GM12865 (cell line): Measurements from ENCODE around the gene ACTG2.
"Not testable (repeated sequence)": the region's sequence is repeated elsewhere in the genome, so short reads cannot be mapped to it uniquely, and the experiment has no call there.

Source experiments
- DNase-seq: peaks from one replicate; pipeline ENCODE4 v3.0.0; 2010; ENCODE audit warnings: low read depth
- H3K4me3 ChIP-seq: 2 replicates; pipeline ENCODE4 v1.5.1; 2011; ENCODE audit warnings: mild to moderate bottlenecking, low read depth, low read length, control low read depth
- CTCF ChIP-seq: IDR thresholded peaks from 2 replicates; pipeline ENCODE4 v1.5.1; 2011; ENCODE audit warnings: low read length, control low read depth, low read depth, inconsistent platforms; ENCODE audit not compliant: insufficient read depth; ENCODE audit errors: missing control alignments

ACTG2 gene

DNA sequence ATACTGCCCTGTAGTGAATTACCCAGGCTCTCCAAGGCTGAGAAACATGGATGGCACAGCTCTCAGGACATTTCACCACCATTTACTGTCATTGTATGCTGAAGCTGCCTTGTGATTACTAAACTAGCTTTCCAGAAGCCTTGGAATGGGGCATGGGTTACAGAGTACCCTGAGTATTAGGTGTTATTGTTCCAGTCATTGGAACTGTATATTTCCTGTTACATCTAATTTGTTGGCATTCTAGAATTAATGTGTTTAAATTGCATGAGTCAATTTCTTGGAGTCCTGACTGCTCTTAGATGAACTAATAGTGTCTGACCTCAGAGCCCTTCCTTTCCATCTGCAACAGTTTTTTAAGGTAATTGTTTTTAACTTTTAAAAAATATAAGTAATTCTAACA, 42.8 kb downstream of the ACTG2 start:
- H3K4me3 ChIP-seq, result no peak overlapping the region
- no peak for TF ChIP-seq CTCF
- no peak for DNase-seq

- DNase-seq, result no peak
- no peak for TF ChIP-seq CTCF
- no peak overlapping the region for H3K4me3 ChIP-seq
Measured at GRCh38 chr2:73937103-73937885, 44.5 kb downstream of the ACTG2 start.

GRCh38 chr2:73937899-73938298, 45.1 kb downstream of the ACTG2 start:
- no peak overlapping the region for H3K4me3 ChIP-seq
- DNase-seq, result no peak
- no peak for TF ChIP-seq CTCF

DNA sequence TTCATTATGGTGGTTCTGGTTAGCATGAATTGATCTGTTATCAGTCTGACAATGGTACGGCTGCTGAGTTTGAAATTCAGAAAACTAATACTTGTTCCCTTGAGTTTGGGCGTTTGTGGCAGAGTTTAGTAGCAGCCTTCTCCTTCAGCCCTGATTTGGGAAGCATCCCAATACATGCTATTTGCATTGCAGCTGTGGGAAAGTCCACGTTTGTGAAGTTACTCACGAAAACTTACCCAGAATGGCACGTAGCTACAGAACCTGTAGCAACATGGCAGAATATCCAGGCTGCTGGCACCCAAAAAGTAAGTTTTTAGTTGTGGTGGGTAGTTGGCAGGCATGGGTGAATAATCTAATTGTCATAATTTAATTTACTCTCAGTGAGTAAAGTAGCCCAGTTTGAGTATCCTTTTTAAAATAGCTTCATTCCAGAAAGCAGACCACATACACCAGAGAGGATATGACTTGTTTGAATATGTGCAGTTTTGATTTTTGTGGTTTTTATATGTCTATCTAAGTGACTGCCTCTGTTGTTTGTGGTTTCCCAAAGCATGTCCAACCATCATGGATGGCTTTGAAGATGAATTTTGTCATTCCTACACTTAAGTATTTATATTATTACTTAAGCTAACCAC, 46.0 kb downstream of the ACTG2 start:
- no peak for DNase-seq
- no peak for TF ChIP-seq CTCF
- H3K4me3 ChIP-seq, result no peak overlapping the region

- TF ChIP-seq CTCF, result no peak
- H3K4me3 ChIP-seq, result no peak overlapping the region
- no peak for DNase-seq
Measured at GRCh38 chr2:73939419-73939818, 46.6 kb downstream of the ACTG2 start.

DNA sequence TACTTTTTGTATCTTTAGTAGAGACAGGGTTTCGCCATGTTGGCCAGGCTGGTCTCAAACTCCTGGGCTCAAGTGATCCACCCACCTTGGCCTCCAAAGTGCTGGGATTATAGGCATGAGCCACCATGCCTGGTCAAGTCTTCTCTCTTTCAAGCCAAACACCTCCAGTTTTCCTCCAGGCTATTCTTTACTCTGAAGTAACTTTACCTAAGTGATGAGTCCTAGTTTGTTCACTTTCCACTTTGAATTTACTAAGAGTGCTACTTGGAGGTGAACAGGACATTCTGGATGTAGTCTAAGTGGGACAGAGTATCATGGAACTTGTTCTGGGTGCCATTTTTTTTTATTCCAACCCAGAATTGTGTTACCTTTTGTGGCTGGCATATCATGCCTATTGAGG, 47.3 kb downstream of the ACTG2 start:
- H3K4me3 ChIP-seq, DNase-seq: not testable (repeated sequence)

- TF ChIP-seq CTCF, result no peak
- DNase-seq, result no peak
- no peak overlapping the region for H3K4me3 ChIP-seq
Measured at GRCh38 chr2:73942664-73943063, 49.9 kb downstream of the ACTG2 start.
